ENCODE results near the gene TGFBR1.
"Not testable (repeated sequence)": the region's sequence is repeated elsewhere in the genome, so short reads cannot be mapped to it uniquely, and the experiment has no call there.

Gene TGFBR1

GRCh38 chr9:99076483-99077171, 28.3 kb upstream of the TGFBR1 start:
- peak; percentile 28 for DNase-seq

DNA sequence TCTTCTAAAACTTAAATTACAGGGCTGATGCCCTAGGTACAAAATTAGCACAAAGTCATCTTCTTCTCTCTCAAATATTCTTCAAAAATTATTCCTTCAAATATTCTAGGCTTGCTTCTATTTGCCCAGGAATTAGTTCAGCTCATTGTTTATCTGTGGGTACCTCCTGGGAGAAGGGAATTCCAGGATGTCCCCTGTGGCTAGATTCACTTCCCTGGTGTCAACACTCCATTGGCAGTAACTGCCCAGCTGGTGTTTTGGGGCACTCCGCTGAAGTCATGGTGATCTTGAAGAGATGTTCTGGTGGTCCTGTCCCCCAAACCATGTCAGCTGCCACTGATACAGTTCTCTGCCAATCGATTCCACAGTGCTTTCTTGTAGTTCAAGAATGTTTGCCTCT, 26.2 kb upstream of the TGFBR1 start:
- no peak for DNase-seq

GRCh38 chr9:99079542-99079941, 25.4 kb upstream of the TGFBR1 start:
- no peak for DNase-seq

GRCh38 chr9:99083051-99083450, 21.9 kb upstream of the TGFBR1 start:
- DNase-seq = no peak

DNA sequence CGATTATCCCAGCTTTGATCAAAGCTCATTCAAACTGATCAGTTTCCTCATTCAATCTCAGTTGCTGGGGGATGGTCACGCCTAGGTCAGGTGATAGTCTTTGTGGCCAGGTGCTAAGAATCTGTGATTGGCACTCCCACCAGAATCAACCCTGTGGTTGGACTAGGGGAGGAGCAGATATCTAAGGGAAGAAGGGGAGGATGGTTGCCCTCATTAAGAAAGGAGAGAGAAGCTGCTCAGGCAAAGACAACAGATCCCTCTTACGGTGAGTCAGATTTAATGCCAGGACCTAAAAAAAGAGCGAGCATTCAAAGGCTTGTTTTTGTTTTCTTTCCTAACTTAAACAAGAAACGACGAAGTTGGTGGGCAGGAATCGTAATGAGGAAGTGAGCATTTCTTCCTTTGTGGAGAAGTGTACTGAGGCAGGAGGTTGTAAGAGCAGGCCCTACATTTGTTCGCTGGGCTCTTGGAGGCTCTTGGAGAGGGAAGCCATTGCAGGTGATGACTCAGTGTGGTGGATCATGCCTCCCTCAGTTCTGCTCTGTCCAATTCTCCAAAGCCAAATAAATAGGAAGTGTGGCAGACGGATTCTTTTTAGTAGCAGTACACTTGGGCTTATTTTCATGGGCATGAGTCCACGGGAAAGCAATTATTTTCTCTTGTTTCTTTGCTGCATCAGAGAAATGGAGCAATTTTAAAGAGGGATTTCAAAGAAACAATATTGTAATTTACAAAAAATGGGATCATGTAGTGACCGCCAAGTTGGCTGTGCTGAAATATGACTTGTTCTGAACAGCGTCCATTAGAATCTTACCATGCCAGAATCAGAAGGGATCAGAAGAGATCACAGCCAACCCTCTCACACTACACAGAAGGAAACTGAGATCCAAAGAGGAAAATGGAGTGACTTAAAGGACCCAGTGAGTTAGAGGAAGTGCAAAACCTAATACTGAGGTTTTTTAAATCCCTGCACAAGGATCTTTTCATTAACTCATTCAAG, 18.7 kb upstream of the TGFBR1 start:
- no peak for DNase-seq

DNA sequence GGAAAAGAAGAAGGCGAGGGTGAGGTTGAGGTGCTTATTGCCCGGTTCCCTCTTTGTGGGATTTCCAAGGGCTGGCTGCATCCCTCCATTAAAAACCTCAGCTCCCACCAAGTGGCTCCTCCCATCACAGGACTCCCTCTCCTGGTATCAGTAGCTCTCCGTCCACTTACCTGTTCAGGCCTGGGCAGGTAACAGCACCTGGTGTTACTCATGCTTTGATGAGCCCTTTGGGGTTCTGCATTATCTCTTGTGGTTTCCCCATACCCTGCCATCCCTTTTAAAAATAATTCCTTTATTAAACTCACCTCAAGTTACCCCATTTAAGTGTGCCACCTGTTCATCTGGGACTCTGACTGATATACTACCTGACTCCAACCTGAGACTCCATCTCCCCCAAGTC, 17.5 kb upstream of the TGFBR1 start:
- no peak for DNase-seq

DNA sequence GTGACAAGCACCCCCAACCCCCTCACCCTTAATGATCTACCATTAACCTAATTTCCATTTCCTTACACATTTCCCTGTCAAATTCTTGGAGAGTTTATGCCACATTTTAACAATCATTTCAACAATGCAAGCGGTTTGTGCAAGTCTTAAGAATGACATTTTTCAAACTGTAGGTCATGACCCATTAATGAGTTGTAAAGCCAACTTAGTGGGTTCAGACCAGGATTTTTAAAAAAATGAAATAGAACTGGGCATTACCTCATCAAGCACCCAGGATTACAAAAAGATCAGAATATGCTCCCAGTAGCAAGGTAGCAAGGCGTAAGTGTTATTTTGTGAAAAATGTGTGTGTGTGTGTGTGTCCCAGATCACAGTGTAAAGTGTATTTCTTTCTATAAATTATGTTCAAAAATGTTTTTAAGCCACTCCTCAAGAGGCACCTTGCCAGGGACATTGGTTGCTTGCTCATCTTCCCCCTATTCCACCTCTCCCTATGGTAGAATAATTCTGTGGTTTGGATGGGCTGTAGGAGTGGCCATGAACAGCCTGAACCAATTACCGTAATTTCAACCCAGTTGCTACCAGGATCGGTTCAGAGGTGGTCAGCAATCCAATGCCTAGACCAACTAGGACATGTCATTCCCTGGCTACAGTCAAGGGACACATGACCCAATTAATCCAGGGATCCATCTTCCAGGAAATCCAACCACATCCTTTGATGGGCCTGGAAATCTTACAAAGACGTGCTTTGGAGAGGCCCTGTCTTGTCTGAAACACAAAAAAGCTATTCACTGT, 14.4 kb upstream of the TGFBR1 start:
- DNase-seq = no peak

DNA sequence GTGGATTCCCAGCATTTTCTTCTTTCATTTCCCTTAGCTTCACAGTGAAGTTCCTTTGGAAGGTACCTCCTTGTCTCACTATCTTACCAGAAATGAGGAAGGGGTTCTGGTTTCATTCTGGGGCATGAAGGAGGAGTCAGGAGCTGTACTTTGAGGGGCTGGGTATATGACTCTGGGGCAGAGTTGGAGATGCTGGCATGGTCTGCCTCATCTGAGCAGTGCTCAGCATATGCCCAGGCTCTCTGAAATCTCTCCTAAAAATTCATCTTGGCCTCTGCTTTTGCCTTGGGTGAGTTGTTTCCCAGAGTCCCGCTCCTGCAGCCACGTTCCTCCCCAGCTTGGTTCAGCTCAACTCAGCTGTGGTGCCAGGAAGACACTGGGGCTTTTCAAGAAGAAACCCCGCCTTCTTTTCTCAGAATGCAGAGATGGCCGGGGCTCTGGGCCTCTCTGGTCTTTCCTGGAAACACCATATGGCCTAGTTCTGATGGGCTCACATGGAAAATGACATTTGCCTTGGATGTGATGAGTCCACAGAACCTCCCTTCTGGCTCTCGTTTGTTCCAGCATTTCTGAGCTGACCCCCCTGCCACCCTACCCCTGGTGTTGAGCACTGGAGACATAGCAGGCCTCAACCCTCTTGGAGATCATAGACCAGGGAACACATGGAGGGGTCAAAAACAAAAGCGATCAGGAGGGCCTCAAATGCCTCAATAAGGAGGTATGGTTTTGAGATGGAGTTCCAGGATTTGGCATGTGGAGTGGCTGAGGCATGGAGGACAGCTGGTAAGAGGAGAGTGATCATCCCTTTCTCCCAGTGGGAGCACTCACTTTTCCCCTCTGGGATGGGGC, 12.0 kb upstream of the TGFBR1 start:
- peak; percentile 27 for DNase-seq

DNA sequence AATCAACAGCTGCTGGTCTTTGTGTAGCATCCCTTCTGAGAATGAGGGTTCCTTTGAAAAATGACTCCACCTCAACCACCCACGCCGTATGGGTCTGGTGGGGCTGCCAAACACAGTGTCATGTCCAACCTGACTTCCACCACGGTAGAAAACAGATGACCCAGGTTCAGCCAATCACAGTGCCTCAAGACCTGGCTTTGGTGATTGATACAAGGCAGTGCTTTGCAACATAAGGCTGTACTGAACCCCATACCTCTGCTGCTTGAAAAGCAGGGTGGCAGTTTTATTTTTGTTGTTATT, 11.5 kb upstream of the TGFBR1 start:
- DNase-seq = peak; percentile 13

DNA sequence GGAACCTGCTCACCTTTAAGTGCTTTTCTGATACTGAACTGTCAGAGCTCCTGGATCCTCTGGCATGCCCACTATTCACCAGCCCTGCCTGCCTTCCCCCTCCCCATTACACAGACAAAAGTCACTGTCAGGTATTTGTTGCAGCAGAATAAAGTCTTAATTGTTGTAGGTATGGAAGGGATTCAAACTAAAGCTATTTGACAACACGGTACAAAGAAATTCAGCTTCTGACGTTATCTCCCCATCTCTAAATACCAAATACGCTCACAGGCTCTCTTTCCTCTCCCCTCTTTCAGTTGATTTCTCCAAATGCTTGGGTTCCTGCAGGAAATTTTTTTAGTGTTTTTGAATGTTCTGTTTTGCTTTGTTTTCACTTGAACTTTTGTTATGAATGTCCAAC, 9.3 kb upstream of the TGFBR1 start:
- DNase-seq = no peak

- DNase-seq = no peak
Measured at GRCh38 chr9:99096409-99096808, 8.5 kb upstream of the TGFBR1 start.

- not testable (repeated sequence) for DNase-seq
Measured at GRCh38 chr9:99099806-99100585, 4.9 kb upstream of the TGFBR1 start.

DNA sequence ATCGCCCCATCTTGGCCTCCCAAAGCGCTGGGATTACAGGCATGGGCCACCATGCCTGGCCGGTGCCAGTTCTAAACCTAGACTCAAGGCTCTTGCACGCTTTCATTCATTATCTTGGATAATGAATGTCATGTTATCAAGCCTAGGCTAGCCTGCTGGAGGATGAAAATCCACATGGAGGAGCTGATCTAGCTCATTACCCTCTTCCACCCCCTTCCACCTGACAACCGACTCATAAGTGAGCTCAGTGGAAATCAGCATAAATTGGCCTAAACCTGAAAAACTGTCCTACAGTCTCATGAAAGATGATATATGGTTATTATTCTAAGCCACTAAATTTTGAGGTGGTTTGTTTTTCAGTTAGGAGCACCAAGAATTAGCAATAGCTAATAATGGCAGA, 3.6 kb upstream of the TGFBR1 start:
- DNase-seq = no peak

DNA sequence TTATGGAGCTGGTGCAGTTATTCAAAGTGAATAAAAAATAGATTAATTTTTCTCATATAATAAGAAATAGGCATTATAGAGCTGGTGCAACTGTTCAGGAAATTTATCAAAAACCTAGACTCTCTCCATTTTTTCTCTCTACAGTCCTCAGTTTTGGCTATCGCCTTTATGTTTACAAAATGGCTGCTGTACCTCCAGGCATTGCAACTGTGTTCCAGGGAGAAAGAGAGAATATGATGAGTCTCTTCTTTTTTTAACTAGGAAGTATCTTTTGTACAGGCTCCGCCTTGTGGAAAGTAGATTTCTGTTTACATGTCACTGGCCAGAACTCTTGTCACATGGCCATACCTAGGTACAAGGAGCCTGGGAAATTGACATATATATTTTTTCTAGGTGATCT, 3.1 kb upstream of the TGFBR1 start:
- no peak for DNase-seq

- DNase-seq = no peak
Measured at GRCh38 chr9:99103054-99103895, 1.6 kb upstream of the TGFBR1 start.

DNA sequence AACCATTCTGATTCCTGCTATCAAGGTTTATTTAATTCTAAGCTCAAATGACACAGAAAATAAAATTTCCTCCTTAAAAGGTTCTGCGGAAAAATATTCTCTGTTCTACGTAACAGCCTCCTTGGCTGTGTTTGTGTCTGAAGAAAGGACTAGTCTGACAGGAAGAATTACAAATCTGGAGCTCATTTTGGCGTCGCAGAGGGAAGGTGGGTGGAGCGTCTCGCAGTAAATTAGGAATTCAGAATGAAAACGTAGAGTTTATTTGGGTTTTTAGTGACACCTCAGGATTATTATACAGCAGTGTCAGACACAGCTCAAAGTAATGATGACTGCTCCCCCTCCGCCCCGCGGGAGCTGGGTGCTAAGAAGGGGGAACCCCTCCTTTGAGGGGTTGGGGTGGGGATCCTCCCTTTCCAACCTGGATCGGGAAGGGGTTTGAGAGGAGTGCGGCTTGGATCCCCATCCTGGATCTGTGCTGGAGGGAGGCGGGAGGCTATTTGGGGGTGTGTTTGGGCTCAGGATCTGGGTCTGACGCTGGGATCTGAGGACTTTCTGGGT, 933 bp upstream of the TGFBR1 start:
- DNase-seq = no peak

- peak; percentile 49 for DNase-seq
Measured at GRCh38 chr9:99105152-99106043, 485 bp downstream of the TGFBR1 start.

DNA sequence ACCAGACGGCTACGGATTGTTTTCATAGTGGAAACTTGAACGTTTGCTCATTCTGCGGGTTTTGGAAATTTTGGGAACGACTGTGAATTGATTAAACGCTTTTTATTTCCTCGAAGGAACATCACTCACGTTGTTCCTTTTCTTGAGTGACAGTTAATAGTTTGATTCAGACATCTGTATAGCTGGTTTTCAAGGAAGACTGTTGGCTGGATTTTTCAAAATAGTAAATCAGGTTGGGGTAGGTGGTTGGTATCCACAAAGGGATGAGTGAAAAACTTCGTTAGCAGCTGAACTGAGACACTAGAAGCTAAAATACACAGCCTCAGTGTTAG, 1.1 kb downstream of the TGFBR1 start:
- DNase-seq = no peak

DNA sequence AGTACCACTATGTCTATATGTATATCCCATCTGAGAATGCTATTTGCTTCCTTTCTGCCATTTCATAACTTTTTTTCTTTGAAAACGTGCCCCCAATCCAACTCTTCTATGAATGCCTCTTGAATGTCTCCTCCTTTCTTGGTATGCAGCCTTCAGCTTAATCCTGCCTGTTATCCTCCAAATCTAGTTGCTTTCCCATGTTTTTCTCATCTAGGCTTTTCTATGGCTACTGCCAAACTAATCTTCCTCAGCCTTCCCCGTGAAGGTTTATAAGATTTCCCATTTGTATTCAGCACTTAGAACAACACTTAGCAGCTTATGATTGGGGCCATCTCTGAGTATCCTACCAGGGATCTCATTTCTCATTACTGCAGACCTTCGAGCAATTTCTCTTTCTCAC, 2.5 kb downstream of the TGFBR1 start:
- DNase-seq = no peak

DNA sequence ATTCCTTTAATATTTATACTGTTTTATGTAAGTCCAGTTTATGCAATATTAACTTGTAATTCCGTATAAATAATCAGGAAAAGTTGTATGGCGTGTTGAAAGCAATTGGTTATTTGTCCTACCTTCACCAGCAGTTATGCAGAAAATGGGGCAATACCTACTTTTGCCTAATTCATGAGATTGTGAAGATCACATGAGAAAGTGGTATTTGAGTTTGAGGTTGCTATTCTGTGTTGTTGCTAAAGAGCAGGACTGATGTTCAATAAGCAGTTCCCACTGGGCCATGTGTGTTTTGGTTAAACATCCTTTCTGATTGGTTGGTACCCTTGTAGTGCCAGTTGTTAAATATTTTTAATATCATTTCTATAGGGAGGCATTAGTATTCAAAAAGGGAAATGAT, 3.2 kb downstream of the TGFBR1 start:
- DNase-seq = no peak
